Osteocyte (in vitro differentiated cells): Measurements from ENCODE around the gene MED26. TPM values are rescaled to one million over a fixed set of nuclear protein-coding genes. Genes with fewer than 3 reads are reported as not detected.

ENCODE experiments used
- DNase-seq: peaks from one replicate; pipeline ENCODE4 v3.0.0; 2021; ENCODE audit warnings: mixed read lengths; ENCODE audit not compliant: unreplicated experiment; ENCODE audit errors: extremely low spot score
- H3K27ac Mint-ChIP-seq: one replicate; pipeline ENCODE4 v1.8.0; 2021; ENCODE audit warnings: mild to moderate bottlenecking, mixed read lengths; ENCODE audit not compliant: unreplicated experiment
- H3K27me3 Mint-ChIP-seq: one replicate; pipeline ENCODE4 v1.8.0; 2021; ENCODE audit warnings: mixed read lengths; ENCODE audit not compliant: unreplicated experiment
- H3K36me3 Mint-ChIP-seq: one replicate; pipeline ENCODE4 v1.8.0; 2021; ENCODE audit warnings: mixed read lengths; ENCODE audit not compliant: unreplicated experiment
- H3K4me1 Mint-ChIP-seq: one replicate; pipeline ENCODE4 v1.8.0; 2021; ENCODE audit warnings: mixed read lengths; ENCODE audit not compliant: unreplicated experiment
- H3K4me3 Mint-ChIP-seq: one replicate; pipeline ENCODE4 v1.8.0; 2021; ENCODE audit warnings: mild to moderate bottlenecking, moderate library complexity, mixed read lengths; ENCODE audit not compliant: unreplicated experiment
- H3K9me3 Mint-ChIP-seq: one replicate; pipeline ENCODE4 v1.8.0; 2021; ENCODE audit warnings: mixed read lengths; ENCODE audit not compliant: unreplicated experiment
- total RNA-seq: library from RNA; stranded (reverse); gene quantifications from 2 replicates; pipeline ENCODE4 v1.2.1, GENCODE V29; 2021
- TF ChIP-seq, protein P1 (sequence below): fragments of 200-600 bp; sonication (generic); IDR thresholded peaks from 2 replicates; pipeline ENCODE4 v1.5.0; 2021; ENCODE audit warnings: antibody characterized with exemption, mild to moderate bottlenecking, moderate library complexity

Gene MED26
- total RNA-seq, 1 donor from 2014 or later: 9.5 TPM

DNA sequence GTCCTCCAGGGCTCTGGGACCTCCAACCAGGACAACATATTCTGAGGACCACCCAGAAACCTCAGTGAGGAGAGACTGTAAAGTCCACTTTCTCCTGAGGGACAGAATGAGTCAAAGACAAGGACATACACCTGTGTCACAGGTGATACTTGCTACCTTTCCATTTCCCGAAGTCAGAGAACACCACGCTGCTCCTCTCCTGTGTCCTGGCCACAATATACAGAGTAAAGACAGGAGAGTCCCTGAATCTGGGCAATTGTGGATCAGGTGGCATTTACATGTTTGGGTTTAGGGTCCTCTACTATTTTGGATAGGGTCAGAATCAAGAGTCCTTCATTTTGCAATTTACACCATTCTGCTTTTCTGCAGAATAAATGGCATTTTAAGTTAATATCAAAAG, 4.9 kb downstream of the MED26 start:
- peaks cover 4% of the 10 kb centered on the region for H3K36me3 Mint-ChIP-seq
- no peaks in the 10 kb centered on the region for H3K27me3 Mint-ChIP-seq
- DNase-seq: no peak
- no peak overlapping the region for H3K4me3 Mint-ChIP-seq
- no peaks in the 10 kb centered on the region for H3K9me3 Mint-ChIP-seq
- TF ChIP-seq, protein P1, sequence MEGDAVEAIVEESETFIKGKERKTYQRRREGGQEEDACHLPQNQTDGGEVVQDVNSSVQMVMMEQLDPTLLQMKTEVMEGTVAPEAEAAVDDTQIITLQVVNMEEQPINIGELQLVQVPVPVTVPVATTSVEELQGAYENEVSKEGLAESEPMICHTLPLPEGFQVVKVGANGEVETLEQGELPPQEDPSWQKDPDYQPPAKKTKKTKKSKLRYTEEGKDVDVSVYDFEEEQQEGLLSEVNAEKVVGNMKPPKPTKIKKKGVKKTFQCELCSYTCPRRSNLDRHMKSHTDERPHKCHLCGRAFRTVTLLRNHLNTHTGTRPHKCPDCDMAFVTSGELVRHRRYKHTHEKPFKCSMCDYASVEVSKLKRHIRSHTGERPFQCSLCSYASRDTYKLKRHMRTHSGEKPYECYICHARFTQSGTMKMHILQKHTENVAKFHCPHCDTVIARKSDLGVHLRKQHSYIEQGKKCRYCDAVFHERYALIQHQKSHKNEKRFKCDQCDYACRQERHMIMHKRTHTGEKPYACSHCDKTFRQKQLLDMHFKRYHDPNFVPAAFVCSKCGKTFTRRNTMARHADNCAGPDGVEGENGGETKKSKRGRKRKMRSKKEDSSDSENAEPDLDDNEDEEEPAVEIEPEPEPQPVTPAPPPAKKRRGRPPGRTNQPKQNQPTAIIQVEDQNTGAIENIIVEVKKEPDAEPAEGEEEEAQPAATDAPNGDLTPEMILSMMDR: no peak
- peaks cover 34% of the 10 kb centered on the region for H3K4me1 Mint-ChIP-seq
- H3K27ac Mint-ChIP-seq: no peak overlapping the region

DNA sequence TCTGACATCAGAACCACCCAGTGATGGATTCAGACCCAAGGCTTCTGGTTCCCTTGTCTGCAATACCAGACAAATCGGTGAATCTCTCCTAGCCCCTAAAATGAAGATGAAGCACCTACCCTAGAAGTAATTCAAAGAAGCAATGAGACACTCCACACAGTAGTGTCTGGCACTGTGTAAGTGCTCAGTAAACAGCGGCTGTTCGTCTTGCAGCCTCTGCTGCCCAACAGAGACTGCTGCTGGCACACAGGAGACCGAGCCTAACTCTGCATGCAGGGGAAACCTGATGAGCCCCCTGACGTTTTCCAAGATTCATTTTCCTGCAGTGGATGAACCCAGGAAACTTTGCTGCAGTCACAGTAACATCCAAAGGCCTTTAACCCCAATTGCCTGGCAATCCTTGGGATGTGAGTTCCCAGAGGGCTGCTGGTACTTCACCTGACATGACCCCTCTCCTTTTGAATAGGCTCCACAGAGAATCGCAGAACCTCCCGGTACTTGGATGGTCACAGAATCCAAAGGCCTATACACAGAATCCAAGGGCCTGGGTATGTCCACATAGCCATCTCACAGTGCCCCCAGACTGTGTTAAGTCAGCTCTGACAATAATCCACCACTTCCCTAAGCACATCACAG, 6.7 kb downstream of the MED26 start:
- Mint-ChIP-seq H3K27me3 (no peaks in the 10 kb centered on the region), H3K4me1 (peaks cover 25% of the 10 kb centered on the region), H3K27ac (no peak overlapping the region), H3K4me3 (no peak overlapping the region), H3K9me3 (no peaks in the 10 kb centered on the region), H3K36me3 (peaks cover 4% of the 10 kb centered on the region)
- TF ChIP-seq, protein P1: no peak
- DNase-seq: no peak

DNA sequence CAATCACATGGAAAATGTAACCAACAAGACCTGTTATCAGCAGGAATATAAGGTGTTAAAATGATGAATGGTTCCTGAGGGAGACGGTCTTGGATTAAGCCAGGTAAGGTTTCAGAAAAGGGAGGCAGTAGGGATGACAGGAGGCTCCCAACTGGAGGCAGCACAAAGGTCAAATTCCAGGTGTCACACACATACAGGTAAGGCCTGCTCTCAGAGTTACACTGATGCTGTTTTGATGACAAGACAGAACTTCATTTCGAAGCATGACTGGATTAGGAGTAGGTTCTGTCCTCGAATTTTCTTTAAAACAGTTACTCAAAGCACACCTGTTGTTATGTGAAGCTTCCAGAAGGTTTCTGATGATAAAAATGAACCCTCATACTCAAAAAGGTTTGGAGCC, 7.4 kb downstream of the MED26 start:
- no peak for DNase-seq
- no peak overlapping the region for H3K27ac Mint-ChIP-seq
- H3K27me3 Mint-ChIP-seq: no peaks in the 10 kb centered on the region
- H3K4me1 Mint-ChIP-seq: peaks cover 18% of the 10 kb centered on the region
- TF ChIP-seq, protein P1: no peak
- no peaks in the 10 kb centered on the region for H3K9me3 Mint-ChIP-seq
- H3K4me3 Mint-ChIP-seq: no peak overlapping the region
- H3K36me3 Mint-ChIP-seq: peaks cover 3% of the 10 kb centered on the region

DNA sequence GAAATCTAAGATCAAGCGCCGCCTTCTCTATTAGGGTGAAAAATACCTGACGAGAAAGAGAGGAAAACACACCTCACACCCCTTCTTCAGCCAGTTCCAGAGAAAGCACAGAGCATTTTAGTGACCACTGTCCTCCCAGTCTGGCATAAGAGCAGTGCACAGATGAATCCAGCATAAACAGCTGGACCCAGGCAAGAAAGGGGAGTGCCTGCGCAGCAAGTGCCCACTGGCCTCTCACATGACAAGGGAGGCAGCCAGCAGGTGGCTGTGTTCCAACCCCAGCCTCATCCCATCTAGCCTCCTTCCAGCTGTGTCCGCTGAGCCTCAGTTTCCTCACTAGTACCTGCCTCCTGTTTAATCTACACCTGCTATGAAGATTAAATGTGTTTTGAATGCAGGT, 8.0 kb downstream of the MED26 start:
- Mint-ChIP-seq H3K36me3 (no peaks in the 10 kb centered on the region), H3K27ac (no peak overlapping the region), H3K27me3 (no peaks in the 10 kb centered on the region), H3K4me1 (peaks cover 15% of the 10 kb centered on the region), H3K4me3 (no peak overlapping the region), H3K9me3 (no peaks in the 10 kb centered on the region)
- TF ChIP-seq, protein P1: no peak
- no peak for DNase-seq

DNA sequence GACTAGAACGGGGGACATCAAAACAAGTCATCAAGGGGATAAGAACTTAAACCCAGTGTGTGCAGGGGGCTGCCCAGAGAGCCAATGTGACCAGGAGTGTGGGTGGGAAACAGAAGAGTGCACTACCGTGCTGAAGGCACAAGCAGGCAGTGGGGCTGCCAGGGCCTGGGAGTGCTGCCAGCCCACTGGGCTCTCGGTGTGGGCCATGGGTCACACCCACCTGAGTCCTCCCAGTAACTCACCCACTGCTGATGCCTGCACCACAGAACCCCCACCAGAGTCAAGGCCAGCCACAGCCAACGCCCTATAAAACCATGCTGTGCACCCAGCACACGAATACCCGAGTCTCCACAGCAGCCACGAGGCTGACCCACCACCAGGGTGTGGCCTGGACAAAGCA, 8.5 kb downstream of the MED26 start:
- no peak for DNase-seq
- TF ChIP-seq, protein P1: no peak
- H3K4me3 Mint-ChIP-seq: no peak overlapping the region
- H3K4me1 Mint-ChIP-seq: peaks cover 18% of the 10 kb centered on the region
- H3K27me3 Mint-ChIP-seq: no peaks in the 10 kb centered on the region
- H3K27ac Mint-ChIP-seq: no peak overlapping the region
- H3K9me3 Mint-ChIP-seq: no peaks in the 10 kb centered on the region
- no peaks in the 10 kb centered on the region for H3K36me3 Mint-ChIP-seq
